Natural killer cell treated with Interleukin-12 subunit alpha and Interleukin-12 subunit beta and Interleukin-15 and Interleukin-18, amount 100 ng/mL, for 72 hours (primary cell): Measurements from ENCODE around the gene ULBP3. TPM values are rescaled to one million over a fixed set of nuclear protein-coding genes. Genes with fewer than 3 reads are reported as not detected.
A peak's percentile ranks its signal among the peaks of the same experiment; 100 is the strongest.
"Not testable (repeated sequence)": the region's sequence is repeated elsewhere in the genome, so short reads cannot be mapped to it uniquely, and the experiment has no call there.

Experiments used
- ATAC-seq, 2 donors: fragments of 150-1000 bp; cut with Tn5 transposase in 1 of 2; sonication (Bioruptor Pico), chemical (Tn5 transposase) in 1 of 2; 2 replicates each; pipeline ENCODE4 v1.10.0; 2021
- DNase-seq: peaks from one replicate; pipeline ENCODE4 v3.0.0; 2022; ENCODE audit warnings: low spot score
- H3K27ac Mint-ChIP-seq, 2 donors: 1 replicate in 1 of 2; 2 replicates in 1 of 2; pipeline ENCODE4 v1.8.0; 2022; ENCODE audit warnings: mixed read lengths in 2 of 2, mild to moderate bottlenecking in 1 of 2, moderate library complexity in 1 of 2
- H3K27me3 Mint-ChIP-seq, 2 donors: 1 replicate in 1 of 2; 2 replicates in 1 of 2; pipeline ENCODE4 v1.8.0; 2022; ENCODE audit warnings: mixed read lengths in 2 of 2
- H3K36me3 Mint-ChIP-seq: one replicate; pipeline ENCODE4 v1.8.0; 2022; ENCODE audit warnings: mixed read lengths
- H3K4me1 Mint-ChIP-seq, 2 donors: 1 replicate in 1 of 2; 2 replicates in 1 of 2; pipeline ENCODE4 v1.8.0; 2022; ENCODE audit warnings: low read depth in 2 of 2, mixed read lengths in 2 of 2, mild to moderate bottlenecking in 1 of 2
- H3K4me3 Mint-ChIP-seq: one replicate; pipeline ENCODE4 v1.8.0; 2022; ENCODE audit warnings: mixed read lengths
- H3K9me3 Mint-ChIP-seq: 2 replicates; pipeline ENCODE4 v1.8.0; 2022; ENCODE audit warnings: mixed read lengths
- total RNA-seq, 2 donors: library from RNA; stranded (reverse); gene quantifications; one replicate each; pipeline ENCODE4 v1.2.3, GENCODE V29; 2022

The ULBP3 gene
- total RNA-seq, 2 donors from 2014 or later: 0.45 to 0.98 TPM

DNA sequence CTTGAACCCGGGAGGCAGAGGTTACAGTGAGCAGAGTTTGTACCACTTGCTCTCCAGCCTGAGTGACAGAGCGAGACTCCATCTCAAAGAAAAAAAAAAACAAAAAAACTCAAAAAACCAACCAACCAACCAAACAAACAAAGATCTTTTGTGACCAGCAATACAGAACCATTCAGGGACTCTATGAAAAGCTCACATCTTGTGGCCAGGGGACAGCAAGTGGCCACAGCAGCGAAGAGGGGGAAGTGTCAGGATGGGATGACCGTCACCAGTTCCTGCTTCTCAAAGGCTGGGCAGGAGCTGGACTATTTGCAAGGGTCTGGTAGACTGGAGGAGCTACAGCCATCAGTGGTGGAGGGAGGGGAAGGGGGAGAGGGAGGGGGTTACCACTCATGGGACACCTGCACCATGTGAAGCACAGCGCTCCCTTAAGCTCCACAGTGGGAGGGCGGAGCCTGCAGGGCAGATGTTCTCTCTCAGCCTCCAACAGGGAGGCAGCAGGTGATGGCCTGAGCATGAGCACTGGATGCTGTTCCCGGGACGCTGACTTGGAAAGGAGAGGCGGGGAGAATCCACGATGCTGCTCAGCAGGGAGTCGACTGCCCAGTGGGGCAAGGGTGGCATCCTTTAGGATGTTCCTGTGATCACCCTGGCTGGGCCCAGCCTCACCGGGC lies 19.7 kb upstream of the ULBP3 start:
- no peaks in the 10 kb centered on the region for H3K9me3 Mint-ChIP-seq
- no peaks in the 10 kb centered on the region for H3K36me3 Mint-ChIP-seq
- H3K27me3 Mint-ChIP-seq: peaks cover 10 to 16% of the 10 kb centered on the region in 2 donors
- H3K4me1 Mint-ChIP-seq: no peaks in the 10 kb centered on the region
- no peak overlapping the region for H3K4me3 Mint-ChIP-seq
- DNase-seq: no peak
- H3K27ac Mint-ChIP-seq: no peak overlapping the region
- peak; percentile 33 to 34 for ATAC-seq

GRCh38 chr6:150087336-150087735 lies 18.4 kb upstream of the ULBP3 start:
- no peak for ATAC-seq
- no peak for DNase-seq
- Mint-ChIP-seq H3K27me3 (peaks cover 17 to 19% of the 10 kb centered on the region in 2 donors), H3K27ac (no peak overlapping the region), H3K4me1 (no peaks in the 10 kb centered on the region), H3K9me3 (no peaks in the 10 kb centered on the region), H3K4me3 (no peak overlapping the region), H3K36me3 (no peaks in the 10 kb centered on the region)

GRCh38 chr6:150086026-150086425 lies 17.1 kb upstream of the ULBP3 start:
- Mint-ChIP-seq H3K27ac (no peak overlapping the region), H3K27me3 (peaks cover 17 to 19% of the 10 kb centered on the region in 2 donors), H3K4me1 (no peaks in the 10 kb centered on the region), H3K36me3 (no peaks in the 10 kb centered on the region), H3K9me3 (no peaks in the 10 kb centered on the region), H3K4me3 (no peak overlapping the region)
- ATAC-seq (no peak), DNase-seq (no peak)

DNA sequence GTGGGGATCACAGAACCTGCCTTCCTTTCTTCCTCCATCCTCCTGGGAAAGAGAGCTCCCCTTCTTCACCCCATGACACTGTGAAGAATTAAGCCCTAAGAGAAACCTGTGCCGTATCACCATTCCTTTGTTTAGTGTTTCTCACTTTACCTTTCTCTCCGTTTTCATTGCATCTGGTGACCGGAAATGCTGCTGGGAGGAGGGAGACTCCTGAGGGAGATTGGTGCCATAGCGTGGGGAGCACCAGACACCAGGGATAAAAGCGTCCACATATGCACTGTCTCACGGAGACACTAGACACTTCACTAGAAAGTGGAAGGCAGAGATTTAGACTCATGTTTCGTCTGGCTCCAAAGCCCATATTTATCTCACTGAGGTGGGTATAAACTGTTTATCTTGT lies 15.5 kb upstream of the ULBP3 start:
- Mint-ChIP-seq H3K27ac (no peak overlapping the region), H3K36me3 (no peaks in the 10 kb centered on the region), H3K9me3 (no peaks in the 10 kb centered on the region), H3K4me3 (no peak overlapping the region), H3K27me3 (peaks cover 19 to 21% of the 10 kb centered on the region in 2 donors), H3K4me1 (peaks cover 7 to 10% of the 10 kb centered on the region in 2 donors)
- ATAC-seq (no peak), DNase-seq (no peak)

GRCh38 chr6:150083839-150084238 lies 14.9 kb upstream of the ULBP3 start:
- Mint-ChIP-seq H3K27ac (no peak overlapping the region), H3K4me3 (no peak overlapping the region), H3K9me3 (no peaks in the 10 kb centered on the region), H3K27me3 (peaks cover 16 to 21% of the 10 kb centered on the region in 2 donors), H3K36me3 (no peaks in the 10 kb centered on the region), H3K4me1 (peaks cover 9 to 11% of the 10 kb centered on the region in 2 donors)
- DNase-seq (no peak), ATAC-seq (no peak)

DNA sequence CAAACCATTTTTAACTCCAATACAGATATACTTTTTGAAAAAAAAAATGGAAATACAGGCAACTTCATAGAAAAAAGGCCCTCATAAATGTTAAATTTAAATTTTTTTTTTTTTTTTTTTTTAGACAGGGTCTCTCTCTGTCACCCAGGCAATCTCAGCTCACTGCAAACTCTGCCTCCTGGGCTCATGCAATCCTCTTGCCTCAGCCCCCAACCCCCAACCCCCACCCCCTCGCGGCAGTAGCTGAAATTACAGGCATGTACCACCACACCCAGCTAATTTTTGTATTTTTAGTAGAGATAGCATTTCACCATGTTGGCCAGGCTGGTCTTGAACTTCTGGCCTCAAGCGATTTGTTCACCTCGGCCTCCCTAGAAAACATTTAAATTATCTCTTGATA lies 12.8 kb upstream of the ULBP3 start:
- no peak overlapping the region for H3K27ac Mint-ChIP-seq
- no peak overlapping the region for H3K4me3 Mint-ChIP-seq
- H3K36me3 Mint-ChIP-seq: no peaks in the 10 kb centered on the region
- H3K27me3 Mint-ChIP-seq: peaks cover 16 to 21% of the 10 kb centered on the region in 2 donors
- DNase-seq (no peak), ATAC-seq (no peak)
- H3K4me1 Mint-ChIP-seq: peaks cover 9 to 11% of the 10 kb centered on the region in 2 donors
- H3K9me3 Mint-ChIP-seq: no peaks in the 10 kb centered on the region

DNA sequence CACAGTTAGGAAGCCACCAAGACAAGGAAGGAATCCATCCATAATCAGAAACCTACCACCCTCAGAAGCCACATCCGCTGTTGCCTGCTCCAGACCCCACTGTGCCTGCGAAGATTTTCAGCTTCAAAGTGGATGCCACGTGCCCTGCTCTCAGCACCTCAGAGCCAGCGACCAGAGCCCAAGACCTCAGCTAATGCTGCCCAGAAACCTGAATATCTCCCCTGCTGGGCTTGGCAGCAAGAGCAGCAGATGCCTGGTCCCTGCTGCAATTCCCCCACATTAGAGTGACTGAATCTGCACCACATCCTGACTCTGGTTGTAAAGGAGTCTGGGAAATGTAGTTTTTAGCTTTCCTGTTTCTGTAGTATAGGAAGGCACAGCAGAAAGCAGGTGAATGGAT lies 10.7 kb upstream of the ULBP3 start:
- DNase-seq: no peak
- peaks cover 11 to 16% of the 10 kb centered on the region in 2 donors for H3K4me1 Mint-ChIP-seq
- H3K27me3 Mint-ChIP-seq: peaks cover 16 to 22% of the 10 kb centered on the region in 2 donors
- no peak overlapping the region for H3K27ac Mint-ChIP-seq
- H3K9me3 Mint-ChIP-seq: no peaks in the 10 kb centered on the region
- no peak overlapping the region for H3K4me3 Mint-ChIP-seq
- peak in 1 of 2 donors; percentile 35 for ATAC-seq
- H3K36me3 Mint-ChIP-seq: no peaks in the 10 kb centered on the region

DNA sequence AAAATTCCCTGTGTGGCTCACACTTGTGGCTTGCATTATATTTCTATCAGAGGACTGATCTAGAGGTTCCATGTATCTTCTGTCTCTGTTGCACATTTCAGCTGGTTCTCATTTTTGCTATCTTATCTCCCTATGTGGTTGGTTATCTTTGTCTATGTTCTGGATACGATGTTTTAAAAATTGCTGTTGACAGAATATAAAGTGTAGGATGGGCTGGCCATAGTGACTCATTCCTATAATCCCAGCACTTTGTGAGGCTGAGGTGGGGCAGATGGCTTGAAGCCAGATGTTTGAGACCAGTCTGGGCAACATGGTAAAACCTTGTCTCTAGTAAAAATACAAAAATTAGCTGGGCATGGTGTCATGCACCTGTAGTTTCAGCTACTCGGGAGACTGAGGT lies 9.9 kb upstream of the ULBP3 start:
- H3K36me3 Mint-ChIP-seq: no peaks in the 10 kb centered on the region
- H3K9me3 Mint-ChIP-seq: no peaks in the 10 kb centered on the region
- peaks cover 19 to 21% of the 10 kb centered on the region in 2 donors for H3K27me3 Mint-ChIP-seq
- H3K27ac Mint-ChIP-seq: no peak overlapping the region
- ATAC-seq (no peak), DNase-seq (no peak)
- H3K4me1 Mint-ChIP-seq: peaks cover 11 to 16% of the 10 kb centered on the region in 2 donors
- no peak overlapping the region for H3K4me3 Mint-ChIP-seq

GRCh38 chr6:150076196-150076893 lies 7.4 kb upstream of the ULBP3 start:
- peaks cover 11 to 21% of the 10 kb centered on the region in 2 donors for H3K4me1 Mint-ChIP-seq
- no peak overlapping the region for H3K27ac Mint-ChIP-seq
- no peak for DNase-seq
- peak in 1 of 2 donors; percentile 55 for ATAC-seq
- peaks cover 16 to 17% of the 10 kb centered on the region in 2 donors for H3K27me3 Mint-ChIP-seq
- no peaks in the 10 kb centered on the region for H3K9me3 Mint-ChIP-seq
- no peaks in the 10 kb centered on the region for H3K36me3 Mint-ChIP-seq
- no peak overlapping the region for H3K4me3 Mint-ChIP-seq

DNA sequence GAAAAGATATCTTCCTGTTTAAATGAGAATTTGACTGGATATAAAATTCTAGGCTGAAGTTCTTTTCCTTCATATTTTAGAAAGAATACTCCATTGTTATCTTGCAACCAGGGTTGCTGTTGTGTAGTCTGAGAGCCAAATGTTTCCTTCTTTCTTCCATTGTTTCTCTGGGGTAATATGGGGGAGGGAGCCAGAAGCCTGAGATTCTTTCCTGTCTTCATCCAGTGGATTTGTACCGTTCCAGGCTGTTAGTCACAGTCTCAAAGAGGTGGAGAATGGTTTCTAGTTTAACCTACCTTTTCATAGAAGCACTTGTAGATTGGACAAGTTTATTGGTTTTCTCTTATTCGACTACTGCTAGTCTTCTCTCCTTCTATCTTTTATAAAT lies 6.1 kb upstream of the ULBP3 start:
- no peak for ATAC-seq
- H3K4me1 Mint-ChIP-seq: peaks cover 14 to 24% of the 10 kb centered on the region in 2 donors
- DNase-seq: no peak
- H3K4me3 Mint-ChIP-seq: no peak overlapping the region
- H3K27me3 Mint-ChIP-seq: peaks cover 15 to 17% of the 10 kb centered on the region in 2 donors
- H3K27ac Mint-ChIP-seq: no peak overlapping the region
- H3K36me3 Mint-ChIP-seq: no peaks in the 10 kb centered on the region
- no peaks in the 10 kb centered on the region for H3K9me3 Mint-ChIP-seq

- H3K27ac Mint-ChIP-seq, H3K9me3 Mint-ChIP-seq, H3K36me3 Mint-ChIP-seq, DNase-seq, H3K4me3 Mint-ChIP-seq, ATAC-seq: not testable (repeated sequence)
- Mint-ChIP-seq H3K27me3 (peaks cover 12 to 15% of the 10 kb centered on the region in 2 donors), H3K4me1 (peaks cover 14 to 20% of the 10 kb centered on the region in 2 donors)
Measured at GRCh38 chr6:150074396-150075033, 5.6 kb upstream of the ULBP3 start.

- Mint-ChIP-seq H3K9me3 (no peaks in the 10 kb centered on the region), H3K36me3 (no peaks in the 10 kb centered on the region), H3K27me3 (peaks cover 11 to 12% of the 10 kb centered on the region in 2 donors), H3K27ac (no peak overlapping the region), H3K4me3 (no peak overlapping the region), H3K4me1 (peaks cover 18 to 24% of the 10 kb centered on the region in 2 donors)
- no peak for DNase-seq
- peak in 1 of 2 donors; percentile 48 for ATAC-seq
Measured at GRCh38 chr6:150072201-150072600, 3.3 kb upstream of the ULBP3 start.

GRCh38 chr6:150070236-150070818 lies 1.4 kb upstream of the ULBP3 start:
- DNase-seq (no peak), ATAC-seq (no peak)
- no peak overlapping the region for H3K4me3 Mint-ChIP-seq
- peaks cover 16 to 18% of the 10 kb centered on the region in 2 donors for H3K4me1 Mint-ChIP-seq
- H3K36me3 Mint-ChIP-seq: no peaks in the 10 kb centered on the region
- peaks cover 11 to 12% of the 10 kb centered on the region in 2 donors for H3K27me3 Mint-ChIP-seq
- no peak overlapping the region for H3K27ac Mint-ChIP-seq
- no peaks in the 10 kb centered on the region for H3K9me3 Mint-ChIP-seq

DNA sequence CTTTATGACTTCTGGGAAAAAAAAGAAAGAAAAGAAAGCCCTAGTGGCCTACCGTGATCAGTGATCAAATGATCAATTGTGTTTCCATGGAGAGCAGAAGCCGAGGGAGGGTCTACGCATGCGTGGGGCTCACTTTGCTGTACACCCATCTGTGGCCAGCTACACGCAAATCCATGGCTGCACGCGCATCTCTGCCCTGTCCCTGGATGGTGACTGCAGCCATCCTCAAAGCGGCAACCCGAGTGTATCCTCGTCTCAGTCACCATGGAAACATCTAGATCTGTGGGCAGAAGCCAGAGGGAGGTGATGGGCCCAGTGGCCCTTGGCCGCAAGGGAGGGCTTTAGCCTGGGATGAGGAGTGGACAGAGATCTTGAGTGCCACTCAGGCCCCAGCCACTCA lies 785 bp upstream of the ULBP3 start:
- peaks cover 9 to 11% of the 10 kb centered on the region in 2 donors for H3K27me3 Mint-ChIP-seq
- H3K4me1 Mint-ChIP-seq: peaks cover 16 to 18% of the 10 kb centered on the region in 2 donors
- no peaks in the 10 kb centered on the region for H3K9me3 Mint-ChIP-seq
- H3K36me3 Mint-ChIP-seq: no peaks in the 10 kb centered on the region
- peak overlapping the region; percentile 77 for H3K4me3 Mint-ChIP-seq
- no peak for DNase-seq
- H3K27ac Mint-ChIP-seq: no peak overlapping the region
- ATAC-seq: no peak
